ENCODE measurements around the gene DNAJB5.

DNA sequence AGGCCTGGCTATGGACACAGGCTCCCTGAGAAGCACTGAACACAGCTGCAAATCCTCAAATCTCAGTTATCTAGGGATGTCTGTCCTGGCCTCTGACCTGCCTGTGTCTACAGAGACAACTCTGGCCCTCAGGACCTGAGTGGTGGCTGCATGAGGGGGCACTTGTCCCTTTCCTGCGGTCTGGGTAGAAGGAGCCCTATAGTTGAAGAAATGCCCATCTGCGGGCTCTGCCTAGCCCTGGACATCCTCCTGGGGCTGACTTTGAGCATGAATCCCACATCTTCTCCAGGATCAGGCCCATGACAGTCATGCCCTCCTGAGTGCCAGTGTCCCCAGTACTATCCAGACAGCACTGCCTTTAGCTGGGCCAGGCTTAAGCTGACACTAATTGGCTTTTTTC, 10.0 kb downstream of the DNAJB5 start:
- TF ChIP-seq, protein P1, sequence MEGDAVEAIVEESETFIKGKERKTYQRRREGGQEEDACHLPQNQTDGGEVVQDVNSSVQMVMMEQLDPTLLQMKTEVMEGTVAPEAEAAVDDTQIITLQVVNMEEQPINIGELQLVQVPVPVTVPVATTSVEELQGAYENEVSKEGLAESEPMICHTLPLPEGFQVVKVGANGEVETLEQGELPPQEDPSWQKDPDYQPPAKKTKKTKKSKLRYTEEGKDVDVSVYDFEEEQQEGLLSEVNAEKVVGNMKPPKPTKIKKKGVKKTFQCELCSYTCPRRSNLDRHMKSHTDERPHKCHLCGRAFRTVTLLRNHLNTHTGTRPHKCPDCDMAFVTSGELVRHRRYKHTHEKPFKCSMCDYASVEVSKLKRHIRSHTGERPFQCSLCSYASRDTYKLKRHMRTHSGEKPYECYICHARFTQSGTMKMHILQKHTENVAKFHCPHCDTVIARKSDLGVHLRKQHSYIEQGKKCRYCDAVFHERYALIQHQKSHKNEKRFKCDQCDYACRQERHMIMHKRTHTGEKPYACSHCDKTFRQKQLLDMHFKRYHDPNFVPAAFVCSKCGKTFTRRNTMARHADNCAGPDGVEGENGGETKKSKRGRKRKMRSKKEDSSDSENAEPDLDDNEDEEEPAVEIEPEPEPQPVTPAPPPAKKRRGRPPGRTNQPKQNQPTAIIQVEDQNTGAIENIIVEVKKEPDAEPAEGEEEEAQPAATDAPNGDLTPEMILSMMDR (conservative IDR thresholded peaks at IDR 0.05; ENCODE audit: low read length), result no peak
- TF ChIP-seq EZH2phosphoT487 (IDR thresholded peaks at IDR 0.05; ENCODE audit: borderline replicate concordance), result no peak
